B cell (primary cell): ENCODE data around the gene SPATA21. TPM values are rescaled to one million over a fixed set of nuclear protein-coding genes. Genes with fewer than 3 reads are reported as not detected.

Source experiments
- ATAC-seq: fragments of 200-7000 bp; cut with Tn5 transposase; one replicate; pipeline ENCODE4 v1.10.0; 2021; ENCODE audit warnings: low read depth, mild to moderate bottlenecking, moderate number of reproducible peaks, moderate library complexity
- CTCF ChIA-PET: fragments of 350-600 bp; sonication (Branson Sonifier 250); formaldehyde crosslinking; loops from one replicate; lab custom pipeline; 2021; ENCODE audit warnings: antibody characterized with exemption, inconsistent platforms; lab: Charles Lee
- POLR2A ChIA-PET: fragments of 350-600 bp; sonication (Branson Sonifier 250); formaldehyde crosslinking; loops from one replicate; lab custom pipeline; 2021; ENCODE audit warnings: antibody characterized with exemption; lab: Charles Lee
- DNase-seq: peaks from one replicate; pipeline ENCODE4 v3.0.0; 2013
- H2AFZ ChIP-seq: 2 replicates; pipeline ENCODE4 v1.6.1; 2012; ENCODE audit warnings: mild to moderate bottlenecking, low read depth, low read length; ENCODE audit not compliant: insufficient read depth, poor library complexity, severe bottlenecking
- H3K27ac ChIP-seq, 2 donors: 1 replicate in 1 of 2; 2 replicates in 1 of 2; pipeline ENCODE4 v1.5.1; 2012 to 2013; ENCODE audit warnings: low read length in 2 of 2, mild to moderate bottlenecking in 2 of 2, moderate library complexity in 1 of 2
- H3K27me3 ChIP-seq, 4 experiments: fragments of 200-600 bp in 1 of 4; sonication (generic) in 1 of 4; replicated peaks in 1 of 4; 1 replicate in 2 of 4; 2 replicates in 2 of 4; pipeline versions ENCODE4 v1.6.1 to v1.7.0; 2013 to 2016; ENCODE audit warnings: low read length in 3 of 4, mild to moderate bottlenecking in 2 of 4, mixed read lengths in 1 of 4, moderate library complexity in 1 of 4; ENCODE audit not compliant: insufficient read depth in 4 of 4, control insufficient read depth in 3 of 4; ENCODE audit errors: control extremely low read depth in 1 of 4
- H3K36me3 ChIP-seq, 2 experiments: replicated peaks in 1 of 2; 1 replicate in 1 of 2; 2 replicates in 1 of 2; pipeline versions ENCODE4 v1.6.1 to v1.7.1; 2013; ENCODE audit warnings: low read length in 1 of 2; ENCODE audit not compliant: insufficient read depth in 2 of 2, control insufficient read depth in 1 of 2; ENCODE audit errors: control extremely low read depth in 1 of 2, extremely low read depth in 1 of 2
- H3K4me1 ChIP-seq, 2 donors: fragments of 200-600 bp in 1 of 2; sonication (generic) in 1 of 2; 1 replicate in 1 of 2; 2 replicates in 1 of 2; pipeline versions ENCODE4 v1.5.1 to v1.6.1; 2013 to 2017; ENCODE audit warnings: low read length in 2 of 2; ENCODE audit not compliant: control insufficient read depth in 2 of 2, insufficient read depth in 2 of 2
- H3K4me2 ChIP-seq: replicated peaks from 2 replicates; pipeline ENCODE3; 2012; ENCODE audit warnings: mild to moderate bottlenecking, low read depth, low read length; ENCODE audit not compliant: poor library complexity, severe bottlenecking
- H3K4me3 ChIP-seq, 5 experiments: fragments of 200-600 bp in 1 of 5; sonication (generic) in 1 of 5; 1 replicate in 3 of 5; 2 replicates in 2 of 5; pipeline versions ENCODE4 v1.5.1 to v1.7.0; 2011 to 2016; ENCODE audit warnings: low read length in 4 of 5, mild to moderate bottlenecking in 4 of 5, low read depth in 2 of 5, control low read depth in 1 of 5, moderate library complexity in 1 of 5; ENCODE audit not compliant: insufficient read depth in 1 of 5; ENCODE audit errors: control extremely low read depth in 1 of 5, extremely low read depth in 1 of 5
- H3K79me2 ChIP-seq: fragments of 200-600 bp; sonication (generic); one replicate; pipeline ENCODE4 v1.6.0; 2016; ENCODE audit warnings: low read length; ENCODE audit not compliant: control insufficient read depth, insufficient read depth
- H3K9ac ChIP-seq: fragments of 200-600 bp; sonication (generic); 2 replicates; pipeline ENCODE4 v1.6.1; 2017; ENCODE audit warnings: mild to moderate bottlenecking, low read length, moderate library complexity
- H3K9me3 ChIP-seq, 3 donors: one replicate each; pipeline versions ENCODE4 v1.6.1 to v1.7.1; 2013; ENCODE audit warnings: low read length in 2 of 3; ENCODE audit not compliant: control insufficient read depth in 2 of 3, insufficient read depth in 1 of 3; ENCODE audit errors: control extremely low read depth in 1 of 3
- H4K20me1 ChIP-seq: 2 replicates; pipeline ENCODE4 v1.6.0; 2012; ENCODE audit warnings: mild to moderate bottlenecking, low read length; ENCODE audit not compliant: insufficient read depth, control insufficient read depth, poor library complexity, severe bottlenecking
- H3K27ac Mint-ChIP-seq: one replicate; pipeline ENCODE4 v1.8.0; 2021; ENCODE audit warnings: mixed read lengths
- H3K27me3 Mint-ChIP-seq: one replicate; pipeline ENCODE4 v1.8.0; 2021; ENCODE audit warnings: mixed read lengths
- H3K4me1 Mint-ChIP-seq: one replicate; pipeline ENCODE4 v1.8.0; 2021; ENCODE audit warnings: mixed read lengths
- H3K4me3 Mint-ChIP-seq: one replicate; pipeline ENCODE4 v1.8.0; 2021; ENCODE audit warnings: mixed read lengths
- H3K9me3 Mint-ChIP-seq: one replicate; pipeline ENCODE4 v1.8.0; 2022; ENCODE audit warnings: mixed read lengths; ENCODE audit not compliant: insufficient read depth
- CTCF ChIP-seq: fragments of 200-600 bp; IDR thresholded peaks from one replicate; pipeline ENCODE4 v1.8.0; 2022; ENCODE audit warnings: antibody characterized with exemption, mild to moderate bottlenecking
- EZH2 ChIP-seq: IDR thresholded peaks from 2 replicates; pipeline ENCODE4 v1.6.1; 2012; ENCODE audit warnings: borderline replicate concordance, low read depth, mild to moderate bottlenecking, moderate library complexity, low read length; ENCODE audit not compliant: insufficient read depth, poor library complexity, severe bottlenecking
- WGBS: methylation state at CpG from one replicate; pipeline ENCODE4 v1.1.5; 2013; ENCODE audit warnings: missing lambda C conversion rate; ENCODE audit not compliant: insufficient coverage; 5-methylcytosine and 5-hydroxymethylcytosine counted together
- intact Hi-C: fragments of 100-400 bp; cut with micrococcal nuclease; formaldehyde crosslinking; loops from one replicate; pipeline ENCODE4 v1.10.0; 2022
- polyA plus RNA-seq: library from polyadenylated mRNA; depleted of rRNA; stranded (reverse); fragments of >200 nt; gene quantifications from 2 replicates; pipeline ENCODE4 v1.2.3, GENCODE V29; 2012
- total RNA-seq, 2 donors: library from RNA; stranded (reverse); fragments of 120-200 nt in 1 of 2; gene quantifications; 1 replicate in 1 of 2; 2 replicates in 1 of 2; pipeline versions ENCODE4 v1.2.3 to v1.2.4, GENCODE V29; 2013 to 2022

Gene SPATA21
- total and polyA plus RNA-seq, 2 donors (not counting 1 experiment from before 2014, with no cell fraction given), result 0.01 TPM; not detected in 1

- Histone ChIP-seq H3K9ac (peak overlapping the region; percentile 56), H3K36me3 (peaks cover 1 to 22% of the 10 kb centered on the region in 2 experiments), H3K4me3 (peak overlapping the region in 3 of 5 experiments; percentile 23 to 64 (median 39)), H3K4me1 (peaks cover 61 to 66% of the 10 kb centered on the region in 2 donors), H3K4me2 (peak overlapping the region; percentile 78), H3K27ac (peak overlapping the region; percentile 66 to 76), H3K27me3 (no peaks in the 10 kb centered on the region), H3K79me2 (peaks cover 95% of the 10 kb centered on the region), H4K20me1 (peaks cover 92% of the 10 kb centered on the region), H3K9me3 (no peaks in the 10 kb centered on the region), H2AFZ (no peak overlapping the region)
- H3K4me3 Mint-ChIP-seq, result peak overlapping the region; percentile 32
- H3K27me3 Mint-ChIP-seq, result no peaks in the 10 kb centered on the region
- H3K4me1 Mint-ChIP-seq, result peaks cover 72% of the 10 kb centered on the region
- DNase-seq, result peak; percentile 47
- CTCF ChIA-PET, result interaction anchor here (1.0 to 1.7 kb wide), 4 partner anchors 13 to 53 kb away, joined by 3 to 8 read pairs (median 4); partner anchors contain the start of gene NECAP2
- peak overlapping the region; percentile 66 for H3K27ac Mint-ChIP-seq
- H3K9me3 Mint-ChIP-seq, result no peaks in the 10 kb centered on the region
- intact Hi-C loops, result loop anchor here (1.0 kb wide), 1 partner anchor 19 kb away; the partner anchor contains the start of gene SZRD1
- TF ChIP-seq CTCF (no peak), EZH2 (no peak)
- 50% methylated on average over 3 of the region's 5 CpGs for WGBS
- POLR2A ChIA-PET, result interaction anchor here (0.6 to 1.5 kb wide), 2 partner anchors 18 to 860 kb away, joined by 3 to 5 read pairs; partner anchors contain the start of gene DNAJC16
- ATAC-seq, result peak; percentile 26
These were observed 50.6 kb downstream of the SPATA21 start for GRCh38 chr1:16386454-16387113.
